Subcutaneous preadipocyte (primary cell): ENCODE data around the gene SLC25A19. TPM values are rescaled to one million over a fixed set of nuclear protein-coding genes. Genes with fewer than 3 reads are reported as not detected.

Source experiments
- total RNA-seq: library from RNA; depleted of rRNA; stranded (reverse); fragments of >200 nt; gene quantifications from 2 replicates; pipeline ENCODE4 v1.2.3, GENCODE V29; 2012

Gene SLC25A19
- total RNA-seq, result 7.0 and 20.7 TPM in 2 replicates

GRCh38 chr17:75289115-75289831 is at the start of gene SLC25A19:
TSS of gene SLC25A19 (minus strand) at chr17:75289433. CDS start at chr17:75286764, 2,669 bp downstream.

GRCh38 chr17:75270966-75271232 is 18.3 kb downstream of the SLC25A19 start, which contains the start of gene MIF4GD:
TSS of gene MIF4GD (minus strand) at chr17:75271231. CDS start at chr17:75270195, 1,036 bp downstream.

GRCh38 chr17:75261336-75262111 is 27.7 kb downstream of the SLC25A19 start, which contains the start of the genes GGA3 and MRPS7:
TSS of gene GGA3 (minus strand) at chr17:75261606. CDS start at chr17:75261587, 19 bp downstream.
TSS of gene MRPS7 (plus strand) at chr17:75261879. CDS start at chr17:75261901, 22 bp downstream.

Other genes starting within 250 kb of the SLC25A19 start
- gene ATP5PD, start 242.5 kb downstream of the SLC25A19 start, total RNA-seq, result 234 and 356 TPM in 2 replicates
- 14.0 and 16.0 TPM in 2 replicates for gene KCTD2, start 242.2 kb downstream of the SLC25A19 start, total RNA-seq
- gene SLC16A5, start 201.5 kb downstream of the SLC25A19 start, total RNA-seq, result 6.8 and 8.1 TPM in 2 replicates
- gene ARMC7, start 179.5 kb downstream of the SLC25A19 start, total RNA-seq, result 2.9 and 3.7 TPM in 2 replicates
- gene NT5C, start 157.7 kb downstream of the SLC25A19 start, total RNA-seq, result 56.7 and 60.6 TPM in 2 replicates
- 139 and 140 TPM in 2 replicates for gene JPT1, start 134.9 kb downstream of the SLC25A19 start, total RNA-seq
- 90.4 and 105 TPM in 2 replicates for gene SUMO2, start 106.5 kb downstream of the SLC25A19 start, total RNA-seq
- 37.1 and 49.5 TPM in 2 replicates for gene NUP85, start 83.8 kb downstream of the SLC25A19 start, total RNA-seq
- gene GGA3, start 27.8 kb downstream of the SLC25A19 start, total RNA-seq, result 13.7 and 18.7 TPM in 2 replicates
- gene MRPS7, start 27.6 kb downstream of the SLC25A19 start, total RNA-seq, result 48.5 and 55.5 TPM in 2 replicates
- 3.3 and 4.7 TPM in 2 replicates for gene MIF4GD, start 18.2 kb downstream of the SLC25A19 start, total RNA-seq
- 57.7 and 75.1 TPM in 2 replicates for gene GRB2, start 116.2 kb upstream of the SLC25A19 start, total RNA-seq
- 30.1 and 31.6 TPM in 2 replicates for gene TMEM94, start 167.2 kb upstream of the SLC25A19 start, total RNA-seq
- 5.5 and 7.2 TPM in 2 replicates for gene CASKIN2, start 226.1 kb upstream of the SLC25A19 start, total RNA-seq
- 8.8 and 12.1 TPM in 2 replicates for gene TSEN54, start 227.1 kb upstream of the SLC25A19 start, total RNA-seq
- 0.20 TPM in 1 of 2 replicates, not detected in the other for gene LLGL2, start 236.3 kb upstream of the SLC25A19 start, total RNA-seq